ENCODE results near the gene TCERG1L. TPM values are rescaled to one million over a fixed set of nuclear protein-coding genes. Genes with fewer than 3 reads are reported as not detected.

Gene TCERG1L
- total and polyA plus RNA-seq, 4 donors = 0.02 to 0.09 (median 0.08) TPM; not detected in 1

- no peaks in the 10 kb centered on the region for H3K4me1 ChIP-seq (ENCODE audit: control insufficient read depth in 5 of 5, insufficient read depth in 5 of 5, low read length in 5 of 5)
- no peak overlapping the region for H3K9ac ChIP-seq (ENCODE audit: insufficient read depth in 1 of 2, low read length in 2 of 2)
- no peak overlapping the region for H3K27ac ChIP-seq (ENCODE audit: low read depth in 1 of 2, low read length in 1 of 2)
- no peaks in the 10 kb centered on the region for H3K36me3 ChIP-seq (ENCODE audit: control insufficient read depth in 4 of 4, insufficient read depth in 4 of 4, low read length in 4 of 4)
- H3K9me3 ChIP-seq (ENCODE audit: control insufficient read depth in 4 of 4, insufficient read depth in 3 of 4, low read length in 3 of 4) = peaks cover 0 to 1% (median 0%) of the 10 kb centered on the region in 4 donors
- no peak overlapping the region for H3K4me3 ChIP-seq
- 72 to 73% methylated on average over 8 to 11 of the region's 11 CpGs for WGBS, 2 donors
- DNase-seq (no peak), ATAC-seq (ENCODE audit: insufficient read depth, low FRiP score) (no peak)
- no peak for TF ChIP-seq CTCF (IDR thresholded peaks at IDR 0.05; ENCODE audit: control extremely low read depth, extremely low read depth)
- no peaks in the 10 kb centered on the region for H3K27me3 ChIP-seq (ENCODE audit: control insufficient read depth in 3 of 3, insufficient read depth in 3 of 3, low read length in 2 of 3)
These were observed 90.8 kb downstream of the TCERG1L start for GRCh38 chr10:131220601-131221171.

GRCh38 chr10:131219955-131220489 is 91.5 kb downstream of the TCERG1L start:
- no peak for DNase-seq
- no peaks in the 10 kb centered on the region for H3K36me3 ChIP-seq (ENCODE audit: control insufficient read depth in 4 of 4, insufficient read depth in 4 of 4, low read length in 4 of 4)
- no peak overlapping the region for H3K4me3 ChIP-seq
- H3K27ac ChIP-seq (ENCODE audit: low read depth in 1 of 2, low read length in 1 of 2) = no peak overlapping the region
- no peaks in the 10 kb centered on the region for H3K4me1 ChIP-seq (ENCODE audit: control insufficient read depth in 5 of 5, insufficient read depth in 5 of 5, low read length in 5 of 5)
- H3K9ac ChIP-seq (ENCODE audit: insufficient read depth in 1 of 2, low read length in 2 of 2) = no peak overlapping the region
- H3K9me3 ChIP-seq (ENCODE audit: control insufficient read depth in 4 of 4, insufficient read depth in 3 of 4, low read length in 3 of 4) = peaks cover 0 to 1% (median 0%) of the 10 kb centered on the region in 4 donors
- TF ChIP-seq CTCF (IDR thresholded peaks at IDR 0.05; ENCODE audit: control extremely low read depth, extremely low read depth) = no peak
- no peaks in the 10 kb centered on the region for H3K27me3 ChIP-seq (ENCODE audit: control insufficient read depth in 3 of 3, insufficient read depth in 3 of 3, low read length in 2 of 3)
- no peak for ATAC-seq (ENCODE audit: insufficient read depth, low FRiP score)
- 88 to 90% methylated on average over 15 of the region's 15 CpGs for WGBS, 2 donors

- Histone ChIP-seq H3K27me3 (ENCODE audit: control insufficient read depth in 3 of 3, insufficient read depth in 3 of 3, low read length in 2 of 3) (no peaks in the 10 kb centered on the region), H3K9ac (ENCODE audit: insufficient read depth in 1 of 2, low read length in 2 of 2) (no peak overlapping the region), H3K9me3 (ENCODE audit: control insufficient read depth in 4 of 4, insufficient read depth in 3 of 4, low read length in 3 of 4) (peaks cover 0 to 1% (median 0%) of the 10 kb centered on the region in 4 donors), H3K4me1 (ENCODE audit: control insufficient read depth in 5 of 5, insufficient read depth in 5 of 5, low read length in 5 of 5) (no peaks in the 10 kb centered on the region), H3K4me3 (no peak overlapping the region), H3K36me3 (ENCODE audit: control insufficient read depth in 4 of 4, insufficient read depth in 4 of 4, low read length in 4 of 4) (no peaks in the 10 kb centered on the region), H3K27ac (ENCODE audit: low read depth in 1 of 2, low read length in 1 of 2) (no peak overlapping the region)
- 94% methylated on average over 10 of the region's 10 CpGs for WGBS, 2 donors
- no peak for ATAC-seq (ENCODE audit: insufficient read depth, low FRiP score)
- DNase-seq = no peak
- TF ChIP-seq CTCF (IDR thresholded peaks at IDR 0.05; ENCODE audit: control extremely low read depth, extremely low read depth) = no peak
These were observed 92.0 kb downstream of the TCERG1L start for GRCh38 chr10:131219584-131219886.

Measured in lung (tissue), 12 donors.